ENCODE measurements around the gene DZIP1L.

DZIP1L gene

GRCh38 chr3:138016065-138016464, 99.3 kb downstream of the DZIP1L start:
- peaks cover 2% of the 10 kb centered on the region for H3K27me3 Mint-ChIP-seq (ENCODE audit: low read depth, poor library complexity)

GRCh38 chr3:138012526-138012925, 102.9 kb downstream of the DZIP1L start:
- Mint-ChIP-seq H3K4me3 (no peak overlapping the region), H3K9me3 (no peaks in the 10 kb centered on the region), H3K27me3 (ENCODE audit: low read depth, poor library complexity) (no peaks in the 10 kb centered on the region), H3K27ac (no peak overlapping the region), H3K4me1 (no peaks in the 10 kb centered on the region), H3K36me3 (ENCODE audit: low read depth) (peaks cover 14% of the 10 kb centered on the region)
- no peak for DNase-seq
- no peak for TF ChIP-seq CTCF (IDR thresholded peaks at IDR 0.05)

More at GRCh38 chr3:138016065-138016464, 99.3 kb downstream of the DZIP1L start:
- H3K36me3 Mint-ChIP-seq (ENCODE audit: low read depth), result peaks cover 20% of the 10 kb centered on the region
- no peak for TF ChIP-seq CTCF (IDR thresholded peaks at IDR 0.05)
- no peak overlapping the region for H3K4me3 Mint-ChIP-seq
- H3K27ac Mint-ChIP-seq, result no peak overlapping the region
- DNase-seq, result no peak
- H3K4me1 Mint-ChIP-seq, result no peaks in the 10 kb centered on the region
- peaks cover 8% of the 10 kb centered on the region for H3K9me3 Mint-ChIP-seq

Data from nephron progenitor cell (in vitro differentiated cells).